ENCODE measurements around the gene RCC1.

DNA sequence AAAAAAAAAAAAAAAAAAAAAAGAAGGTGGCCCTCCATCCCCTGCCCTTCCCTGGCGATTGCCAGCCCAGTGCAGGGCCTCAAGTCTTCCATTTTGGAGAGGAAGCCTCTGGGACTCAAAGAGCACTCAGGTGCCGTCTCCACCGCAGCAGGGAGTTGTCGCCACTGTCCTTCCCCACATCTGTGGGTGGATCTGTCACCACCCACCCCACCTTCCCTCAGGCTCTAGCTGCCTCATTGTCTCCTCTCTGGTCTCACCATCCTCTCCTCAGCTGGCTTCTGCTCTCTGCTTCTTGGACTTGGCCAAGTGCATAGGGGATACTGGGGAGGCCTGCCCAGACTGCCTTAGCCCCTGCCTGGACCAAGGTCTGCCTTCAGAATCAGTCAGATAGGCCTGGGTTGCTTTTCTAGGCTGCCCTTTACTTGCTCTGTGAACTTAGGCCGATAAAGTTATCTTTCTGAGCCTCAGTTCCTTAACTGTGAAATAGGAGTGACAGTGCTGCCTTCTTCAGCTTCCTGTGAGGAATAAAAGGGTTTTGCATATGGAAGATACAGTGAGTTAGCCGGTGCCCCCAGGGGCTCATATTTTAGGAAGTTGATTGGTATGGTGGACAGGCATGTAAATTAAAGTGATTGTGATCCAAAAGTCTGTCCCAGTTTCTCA, 15.8 kb downstream of the RCC1 start:
- TF ChIP-seq SP1 (IDR thresholded peaks at IDR 0.05) (no peak), ZNF384 (IDR thresholded peaks at IDR 0.05) (no peak), BHLHE40 (IDR thresholded peaks at IDR 0.05; ENCODE audit: borderline replicate concordance) (no peak), FOXK2 (IDR thresholded peaks at IDR 0.05) (no peak), SUZ12 (IDR thresholded peaks at IDR 0.05) (no peak)

Data from HEK293T (cell line).